Fibroblast of the conjunctiva (primary cell): ENCODE data around the gene GPR78.
"Not testable (repeated sequence)": the region's sequence is repeated elsewhere in the genome, so short reads cannot be mapped to it uniquely, and the experiment has no call there.

ENCODE experiments used
- DNase-seq: peaks from one replicate; pipeline ENCODE4 v3.0.0-alpha.2; 2010; ENCODE audit warnings: low read depth

Gene GPR78

GRCh38 chr4:8564595-8564994, 15.6 kb upstream of the GPR78 start:
- DNase-seq, result no peak

GRCh38 chr4:8568068-8568668, 12.0 kb upstream of the GPR78 start:
- no peak for DNase-seq

- no peak for DNase-seq
Observed at GRCh38 chr4:8570201-8570600, 10.0 kb upstream of the GPR78 start.

GRCh38 chr4:8571702-8572685, 8.2 kb upstream of the GPR78 start:
- no peak for DNase-seq

- no peak for DNase-seq
Observed at GRCh38 chr4:8573266-8573665, 6.9 kb upstream of the GPR78 start.

- DNase-seq, result no peak
Observed at GRCh38 chr4:8574796-8575370, 5.3 kb upstream of the GPR78 start.

GRCh38 chr4:8575457-8575856, 4.7 kb upstream of the GPR78 start:
- DNase-seq, result no peak

GRCh38 chr4:8576591-8576990, 3.6 kb upstream of the GPR78 start:
- not testable (repeated sequence) for DNase-seq

- no peak for DNase-seq
Observed at GRCh38 chr4:8577046-8577445, 3.1 kb upstream of the GPR78 start.

- DNase-seq, result no peak
Observed at GRCh38 chr4:8577972-8578371, 2.2 kb upstream of the GPR78 start.

GRCh38 chr4:8578717-8579116, 1.5 kb upstream of the GPR78 start:
- no peak for DNase-seq

- no peak for DNase-seq
Observed at GRCh38 chr4:8579526-8580320, 469 bp upstream of the GPR78 start.

GRCh38 chr4:8581094-8581861, 1.1 kb downstream of the GPR78 start:
- no peak for DNase-seq

GRCh38 chr4:8582016-8582415, 1.8 kb downstream of the GPR78 start:
- DNase-seq, result no peak

- DNase-seq, result no peak
Observed at GRCh38 chr4:8582436-8582835, 2.2 kb downstream of the GPR78 start.

- DNase-seq, result no peak
Observed at GRCh38 chr4:8582941-8583654, 2.9 kb downstream of the GPR78 start.

- DNase-seq, result no peak
Observed at GRCh38 chr4:8583655-8584025, 3.4 kb downstream of the GPR78 start.

GRCh38 chr4:8585186-8585585, 5.0 kb downstream of the GPR78 start:
- no peak for DNase-seq

GRCh38 chr4:8585721-8586212, 5.6 kb downstream of the GPR78 start:
- DNase-seq, result no peak

GRCh38 chr4:8586246-8586645, 6.1 kb downstream of the GPR78 start:
- DNase-seq, result no peak
